GM10248 (cell line): ENCODE measurements around the gene TGM1.

Experiments
- CTCF ChIA-PET: fragments of 300-600 bp; sonication (Branson Sonifier 250); formaldehyde crosslinking; extraction: SDS; loops from one replicate; lab custom pipeline; 2021; ENCODE audit warnings: antibody characterized with exemption; lab: Yijun Ruan, JAX
- POLR2A ChIA-PET: fragments of 350-650 bp; sonication (Branson Sonifier 250); formaldehyde crosslinking; extraction: SDS; loops from one replicate; lab custom pipeline; 2020; ENCODE audit warnings: antibody characterized with exemption; lab: Yijun Ruan, JAX
- DNase-seq: peaks from one replicate; pipeline ENCODE4 v3.0.0; 2012; ENCODE audit errors: extremely low spot score
- TF ChIP-seq, protein P1 (sequence below): IDR thresholded peaks from 2 replicates; pipeline ENCODE4 v1.5.1; 2012; ENCODE audit warnings: mild to moderate bottlenecking, low read depth; ENCODE audit errors: extremely low read depth, missing control alignments, control extremely low read depth

The TGM1 gene

DNA sequence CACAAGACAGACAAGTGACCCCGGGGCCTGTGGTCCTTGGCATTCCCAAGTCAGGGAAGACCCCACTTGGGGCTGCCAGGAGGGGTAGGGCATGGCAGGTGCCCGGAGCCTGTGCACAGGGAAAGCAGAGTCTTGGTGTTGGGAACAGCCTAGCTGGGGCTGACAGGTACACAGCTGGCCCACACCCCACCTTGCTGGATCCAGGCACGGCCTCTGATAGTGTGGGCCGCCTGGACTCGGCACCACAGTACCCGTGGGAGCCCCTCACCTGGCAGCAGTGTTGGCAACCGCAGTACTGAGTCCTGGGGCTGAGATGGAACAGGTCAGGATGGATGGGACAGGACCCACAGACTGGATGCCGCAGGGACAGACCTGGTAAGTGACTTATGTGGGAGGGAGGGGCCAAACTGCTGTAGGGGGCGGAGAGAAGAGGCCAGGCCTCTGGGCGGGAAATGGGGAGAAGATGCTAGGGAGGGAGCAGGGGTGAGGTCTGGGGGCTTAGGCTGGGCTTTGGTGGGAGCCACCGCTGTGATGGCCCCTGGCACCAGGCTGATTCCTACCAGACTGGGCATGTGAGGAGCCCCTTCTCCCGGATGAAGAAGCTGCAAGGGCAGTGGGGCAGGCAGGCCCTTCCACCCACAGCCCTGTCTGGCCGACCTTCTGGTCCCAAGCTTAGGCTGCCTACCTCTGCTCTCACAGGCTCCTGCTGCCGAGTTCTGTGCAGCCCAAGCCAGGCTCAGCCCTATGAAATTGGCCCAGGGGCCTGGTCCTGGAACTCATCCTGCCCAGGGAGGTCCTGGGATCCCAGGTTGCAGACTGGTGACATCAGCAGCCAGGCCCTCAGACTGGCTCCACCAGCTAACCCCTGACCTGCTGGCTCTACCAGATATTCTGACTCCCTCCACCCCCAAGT, at the start of gene TGM1:
Gene TGM1 (minus strand): TSS at position 357 of the 913 bp plus-strand sequence. CDS start 825 bp downstream, outside the sequence.
- POLR2A ChIA-PET: interaction anchor here (0.9 kb wide), 1 partner anchor 27 kb away, joined by 3 read pairs; no protein-coding TSS in a partner anchor
- CTCF ChIA-PET: interaction anchor here (1.1 to 9.2 kb wide), 6 partner anchors 8 to 45 kb away, joined by 3 to 67 read pairs (median 11); partner anchors contain the start of genes CIDEB, LTB4R2, RABGGTA and TINF2
- no peak for DNase-seq
- TF ChIP-seq, protein P1, sequence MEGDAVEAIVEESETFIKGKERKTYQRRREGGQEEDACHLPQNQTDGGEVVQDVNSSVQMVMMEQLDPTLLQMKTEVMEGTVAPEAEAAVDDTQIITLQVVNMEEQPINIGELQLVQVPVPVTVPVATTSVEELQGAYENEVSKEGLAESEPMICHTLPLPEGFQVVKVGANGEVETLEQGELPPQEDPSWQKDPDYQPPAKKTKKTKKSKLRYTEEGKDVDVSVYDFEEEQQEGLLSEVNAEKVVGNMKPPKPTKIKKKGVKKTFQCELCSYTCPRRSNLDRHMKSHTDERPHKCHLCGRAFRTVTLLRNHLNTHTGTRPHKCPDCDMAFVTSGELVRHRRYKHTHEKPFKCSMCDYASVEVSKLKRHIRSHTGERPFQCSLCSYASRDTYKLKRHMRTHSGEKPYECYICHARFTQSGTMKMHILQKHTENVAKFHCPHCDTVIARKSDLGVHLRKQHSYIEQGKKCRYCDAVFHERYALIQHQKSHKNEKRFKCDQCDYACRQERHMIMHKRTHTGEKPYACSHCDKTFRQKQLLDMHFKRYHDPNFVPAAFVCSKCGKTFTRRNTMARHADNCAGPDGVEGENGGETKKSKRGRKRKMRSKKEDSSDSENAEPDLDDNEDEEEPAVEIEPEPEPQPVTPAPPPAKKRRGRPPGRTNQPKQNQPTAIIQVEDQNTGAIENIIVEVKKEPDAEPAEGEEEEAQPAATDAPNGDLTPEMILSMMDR: no peak

DNA sequence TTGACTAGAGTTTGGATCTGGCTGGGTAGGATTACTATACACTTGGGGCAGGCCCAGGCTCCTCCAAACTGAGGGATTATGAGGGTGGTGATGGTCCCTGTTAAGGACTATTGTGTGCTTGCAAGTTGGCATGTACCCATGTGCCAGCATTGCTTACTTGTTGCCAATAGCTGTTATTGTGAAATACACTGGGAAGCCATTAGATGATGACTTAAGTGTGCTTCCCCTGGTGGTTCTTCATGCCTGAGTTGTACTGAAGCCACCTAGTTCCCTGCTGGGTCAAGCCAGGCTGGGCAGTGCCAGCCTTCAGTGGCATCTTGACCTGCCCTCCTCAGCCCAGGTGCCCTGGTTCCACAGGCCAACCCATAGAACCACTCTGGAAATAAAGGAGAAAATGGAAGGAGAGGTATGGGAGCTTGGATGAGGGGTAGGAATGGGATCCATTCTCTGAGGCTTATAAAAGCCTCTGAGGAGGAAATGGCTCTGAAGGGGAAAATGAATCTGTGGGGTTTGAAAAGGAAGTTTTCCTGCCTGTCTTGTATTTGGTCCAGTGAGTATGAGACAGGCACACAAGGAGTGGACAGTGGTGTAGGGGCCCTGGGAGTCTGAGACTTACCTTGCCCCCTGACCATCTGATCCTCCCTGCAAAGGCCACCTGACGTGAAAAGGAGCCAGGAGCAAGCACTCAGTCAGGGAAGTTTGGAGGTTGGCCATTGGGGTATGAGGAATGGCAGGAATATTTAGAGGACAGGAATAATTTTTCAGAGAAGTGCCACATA, 49.0 kb upstream of the TGM1 start:
- CTCF ChIA-PET: interaction anchor here (1.2 to 10.4 kb wide), 7 partner anchors 14 to 129 kb away, joined by 3 to 155 read pairs (median 72); partner anchors contain the start of genes ADCY4, CBLN3, DHRS1 and KHNYN
- no peak for DNase-seq
- TF ChIP-seq, protein P1: no peak
- POLR2A ChIA-PET: no interaction called here

DNA sequence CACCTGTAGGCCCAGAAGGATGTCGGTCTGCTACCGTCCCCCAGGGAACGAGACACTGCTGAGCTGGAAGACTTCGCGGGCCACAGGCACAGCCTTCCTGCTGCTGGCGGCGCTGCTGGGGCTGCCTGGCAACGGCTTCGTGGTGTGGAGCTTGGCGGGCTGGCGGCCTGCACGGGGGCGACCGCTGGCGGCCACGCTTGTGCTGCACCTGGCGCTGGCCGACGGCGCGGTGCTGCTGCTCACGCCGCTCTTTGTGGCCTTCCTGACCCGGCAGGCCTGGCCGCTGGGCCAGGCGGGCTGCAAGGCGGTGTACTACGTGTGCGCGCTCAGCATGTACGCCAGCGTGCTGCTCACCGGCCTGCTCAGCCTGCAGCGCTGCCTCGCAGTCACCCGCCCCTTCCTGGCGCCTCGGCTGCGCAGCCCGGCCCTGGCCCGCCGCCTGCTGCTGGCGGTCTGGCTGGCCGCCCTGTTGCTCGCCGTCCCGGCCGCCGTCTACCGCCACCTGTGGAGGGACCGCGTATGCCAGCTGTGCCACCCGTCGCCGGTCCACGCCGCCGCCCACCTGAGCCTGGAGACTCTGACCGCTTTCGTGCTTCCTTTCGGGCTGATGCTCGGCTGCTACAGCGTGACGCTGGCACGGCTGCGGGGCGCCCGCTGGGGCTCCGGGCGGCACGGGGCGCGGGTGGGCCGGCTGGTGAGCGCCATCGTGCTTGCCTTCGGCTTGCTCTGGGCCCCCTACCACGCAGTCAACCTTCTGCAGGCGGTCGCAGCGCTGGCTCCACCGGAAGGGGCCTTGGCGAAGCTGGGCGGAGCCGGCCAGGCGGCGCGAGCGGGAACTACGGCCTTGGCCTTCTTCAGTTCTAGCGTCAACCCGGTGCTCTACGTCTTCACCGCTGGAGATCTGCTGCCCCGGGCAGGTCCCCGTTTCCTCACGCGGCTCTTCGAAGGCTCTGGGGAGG, 47.9 kb upstream of the TGM1 start, which contains the start of gene LTB4R:
Gene LTB4R (plus strand): TSS at position 857 of the 959 bp plus-strand sequence. CDS start 4,150 bp downstream, outside the sequence.
- ChIA-PET CTCF (interaction anchor here (0.7 to 10.4 kb wide), 15 partner anchors 8 to 150 kb away, joined by 3 to 155 read pairs (median 12); partner anchors contain the start of genes ADCY4, CBLN3, DHRS1 and IRF9), POLR2A (interaction anchor here (1.1 to 1.5 kb wide), 2 partner anchors 30 to 121 kb away, joined by 3 read pairs; no protein-coding TSS in a partner anchor)
- TF ChIP-seq, protein P1: peak; percentile 58
- peak; percentile 65 for DNase-seq

DNA sequence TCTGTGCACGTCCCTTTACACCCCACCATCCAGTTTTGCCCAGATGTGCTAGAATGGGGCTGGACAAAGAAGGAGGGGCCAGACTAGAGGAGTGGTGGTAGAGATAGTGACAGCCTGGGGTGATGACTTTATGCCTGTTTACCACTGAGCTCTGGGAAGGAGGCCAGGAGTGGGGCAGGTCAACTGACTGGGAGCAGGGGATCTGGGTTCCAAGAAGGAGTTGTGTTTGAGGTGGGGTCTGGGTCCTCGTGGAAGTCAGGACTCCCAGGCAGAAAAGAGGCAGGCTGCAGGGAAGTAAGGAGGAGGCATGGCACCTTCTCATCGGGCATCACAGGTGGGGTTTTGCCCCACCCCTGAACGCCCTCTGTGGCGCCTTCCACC, 47.3 kb upstream of the TGM1 start:
- ChIA-PET POLR2A (interaction anchor here (1.1 to 1.5 kb wide), 2 partner anchors 30 to 122 kb away, joined by 3 read pairs; no protein-coding TSS in a partner anchor), CTCF (interaction anchor here (0.7 to 10.4 kb wide), 16 partner anchors 9 to 253 kb away, joined by 3 to 155 read pairs (median 16); partner anchors contain the start of genes ADCY4, CBLN3, DHRS1 and IRF9)
- TF ChIP-seq, protein P1: no peak
- no peak for DNase-seq

DNA sequence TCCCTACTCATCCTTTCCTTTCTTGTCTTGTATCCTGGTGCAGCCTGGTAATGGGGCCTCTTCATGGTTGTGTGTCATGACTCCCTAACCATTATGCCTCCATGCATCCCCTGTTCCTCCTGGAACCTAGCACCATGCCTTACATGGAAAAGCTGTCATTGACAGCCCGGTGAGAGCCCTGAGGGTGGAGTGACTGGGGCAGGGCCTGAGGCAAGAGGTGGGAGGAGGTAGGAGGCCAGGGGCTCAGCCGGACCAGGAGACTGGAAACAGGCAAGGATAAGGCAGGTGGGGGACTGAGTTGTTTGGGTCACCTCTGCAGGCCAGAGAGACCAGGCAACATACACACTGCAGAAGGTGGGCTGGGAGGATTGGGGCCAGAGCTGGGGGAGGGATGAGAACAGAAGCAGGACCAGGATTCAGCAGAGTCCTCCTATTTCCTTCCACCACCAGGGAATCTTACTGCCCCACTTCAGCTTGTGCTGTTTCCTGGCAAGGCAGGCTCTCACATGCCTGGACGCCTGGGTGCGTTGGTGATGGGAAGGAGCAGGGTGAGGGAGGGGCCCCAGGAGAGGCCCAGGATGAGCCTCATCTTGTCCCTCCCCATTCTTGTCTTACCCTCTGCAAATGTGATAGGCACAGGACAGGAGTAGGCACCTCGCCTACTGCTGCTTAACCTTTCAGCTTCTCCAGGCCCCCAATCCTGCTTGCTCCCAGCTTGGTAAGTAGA, 46.7 kb upstream of the TGM1 start, which contains the start of gene LTB4R2:
Gene LTB4R2 (plus strand): TSS at position 603 of the 727 bp plus-strand sequence. CDS start 525 bp downstream, outside the sequence.
- no peak for DNase-seq
- TF ChIP-seq, protein P1: no peak
- POLR2A ChIA-PET: interaction anchor here (1.5 kb wide), 1 partner anchor 122 kb away, joined by 3 read pairs; no protein-coding TSS in a partner anchor
- CTCF ChIA-PET: interaction anchor here (0.7 to 10.4 kb wide), 22 partner anchors 9 to 379 kb away, joined by 3 to 155 read pairs (median 17); partner anchors contain the start of genes ADCY4, CBLN3, DHRS1 and IRF9
